Lung microvascular endothelial cell (primary cell): ENCODE results near the gene ZNF774. TPM values are rescaled to one million over a fixed set of nuclear protein-coding genes. Genes with fewer than 3 reads are reported as not detected.

ENCODE experiments used
- total RNA-seq: library from RNA; depleted of rRNA; stranded (reverse); fragments of >200 nt; gene quantifications from 2 replicates; pipeline ENCODE4 v1.2.1, GENCODE V29; 2014

Gene ZNF774
- total RNA-seq, 1 donor from 2014 or later = 0.79 TPM

Other genes starting within 250 kb of the ZNF774 start
- 48.4 and 71.0 TPM in 2 replicates for gene IDH2, start 249.8 kb upstream of the ZNF774 start, total RNA-seq
- 4.6 and 11.1 TPM in 2 replicates for gene SEMA4B, start 151.0 kb upstream of the ZNF774 start, total RNA-seq
- gene CIB1, start 118.3 kb upstream of the ZNF774 start, total RNA-seq = 31.2 and 36.0 TPM in 2 replicates
- gene GDPGP1, start 118.1 kb upstream of the ZNF774 start, total RNA-seq = 6.3 and 8.7 TPM in 2 replicates
- under 0.01 TPM in 2 replicates for gene TTLL13, start 102.7 kb upstream of the ZNF774 start, total RNA-seq
- 45.5 and 91.7 TPM in 2 replicates for gene NGRN, start 86.6 kb upstream of the ZNF774 start, total RNA-seq
- gene IQGAP1, start 36.0 kb downstream of the ZNF774 start, total RNA-seq = 128 and 141 TPM in 2 replicates
- gene CRTC3, start 177.6 kb downstream of the ZNF774 start, total RNA-seq = 6.1 and 8.7 TPM in 2 replicates